Left lung (tissue), 14 donors: ENCODE data around the gene NLRP14. TPM values are rescaled to one million over a fixed set of nuclear protein-coding genes. Genes with fewer than 3 reads are reported as not detected.

Experiments
- ATAC-seq: fragments of 200-7000 bp; cut with Tn5 transposase; one replicate; pipeline ENCODE4 v1.9.1; 2020; ENCODE audit warnings: moderate library complexity
- DNase-seq, 4 donors: peaks; one replicate each; pipeline ENCODE4 v3.0.0-alpha.2; 2013 to 2020
- H3K27ac ChIP-seq, 2 donors: fragments of 200-600 bp; sonication (generic) in 1 of 2; one replicate each; pipeline versions ENCODE4 v1.5.0 to v1.8.0; 2020 to 2021
- H3K27me3 ChIP-seq, 2 donors: fragments of 200-600 bp; sonication (generic) in 1 of 2; one replicate each; pipeline versions ENCODE4 v1.5.0 to v1.8.0; 2020 to 2021
- H3K36me3 ChIP-seq, 2 donors: fragments of 200-600 bp; sonication (generic) in 1 of 2; one replicate each; pipeline versions ENCODE4 v1.5.0 to v1.8.0; 2020 to 2021
- H3K4me1 ChIP-seq, 2 donors: fragments of 200-600 bp; one replicate each; pipeline ENCODE4 v1.8.0; 2021
- H3K4me3 ChIP-seq, 2 donors: fragments of 200-600 bp; sonication (generic) in 1 of 2; one replicate each; pipeline versions ENCODE4 v1.5.0 to v1.8.0; 2020 to 2021; ENCODE audit warnings: mild to moderate bottlenecking in 1 of 2
- H3K9me3 ChIP-seq, 2 donors: fragments of 200-600 bp; sonication (generic) in 1 of 2; one replicate each; pipeline versions ENCODE4 v1.5.0 to v1.8.0; 2020 to 2021
- intact Hi-C, 2 donors: fragments of 100-400 bp; cut with DNase I; formaldehyde crosslinking; loops; one replicate each; pipeline versions ENCODE4 v1.11.2 to v1.14.2; 2022
- long read RNA-seq, 12 donors: library from polyadenylated mRNA in 2 of 12; unstranded in 2 of 12; transcript quantifications; one replicate each; pipeline ENCODE4 v2.0.0 and lab custom pipeline, GENCODE V29; 2019 to 2026
- polyA plus RNA-seq, 6 donors: library from polyadenylated mRNA; unstranded; fragments of 120-200 nt; gene quantifications; one replicate each; pipeline ENCODE4 v1.2.1, GENCODE V29; 2013; ENCODE audit not compliant: insufficient read length in 6 of 6
- total RNA-seq, 2 donors: library from RNA; stranded (reverse); fragmentation: NEBNext Ultra II Directional; extraction: Animal tissue kit (Norgen Biotek cat#: 25700); gene quantifications; one replicate each; pipeline ENCODE4 v1.2.1, GENCODE V29; 2021
- TF ChIP-seq, protein P1 (sequence below), 2 donors: fragments of 200-600 bp; sonication (generic) in 1 of 2; IDR thresholded peaks; one replicate each; pipeline versions ENCODE4 v1.5.0 to v1.8.0; 2021; ENCODE audit warnings: antibody characterized with exemption in 2 of 2
- donor health status: DM: no; HTN: yes; CAD: no.
- donor health status: DM: no; HTN: no; CAD: no.

The NLRP14 gene
- total RNA-seq: under 1 TPM in 1 of 2 donors, not detected in 1; 0.10 TPM
- polyA plus RNA-seq: under 1 TPM; 0.07 to 0.20 (median 0.15) TPM
- long read RNA-seq, donor 1: 0 reads
- long read RNA-seq, donor 2: 0 reads
- long read RNA-seq, donor 3: 0 reads
- long read RNA-seq, donor 4: 0 reads
- long read RNA-seq, donor 5: 0 reads
- long read RNA-seq, donor 6: 0 reads
- long read RNA-seq, donor 7: 0 reads
- long read RNA-seq, donor 8: 0 reads
- long read RNA-seq, donor 9: 0 reads
- long read RNA-seq, donor 10: 0 reads
- long read RNA-seq, donor 11: 0 reads
- long read RNA-seq, donor 12: 0 reads

GRCh38 chr11:7020183-7020917 is at the start of gene NLRP14, which contains the start of gene ZNF214:
Gene NLRP14, plus strand, starts transcription at chr11:7020479. Its CDS starts 18,108 bp downstream, at chr11:7038587.
Gene ZNF214, minus strand, starts transcription at chr11:7020346. Its CDS starts 17,511 bp downstream, at chr11:7002835.
- intact Hi-C loops: no loop called here
- Histone ChIP-seq H3K27me3 (peaks cover 0 to 25% of the 10 kb centered on the region in 2 donors), H3K9me3 (no peaks in the 10 kb centered on the region), H3K4me3 (peak within 1 kb of the TSS; percentile 49 to 53), H3K27ac (peak within 1 kb of the TSS; percentile 9 to 63), H3K4me1 (peaks cover 0 to 11% of the 10 kb centered on the region in 2 donors), H3K36me3 (no peaks in the 10 kb centered on the region)
- peak; percentile 99 for ATAC-seq
- DNase-seq: peak; percentile 86 to 98 (median 92)
- TF ChIP-seq, protein P1, sequence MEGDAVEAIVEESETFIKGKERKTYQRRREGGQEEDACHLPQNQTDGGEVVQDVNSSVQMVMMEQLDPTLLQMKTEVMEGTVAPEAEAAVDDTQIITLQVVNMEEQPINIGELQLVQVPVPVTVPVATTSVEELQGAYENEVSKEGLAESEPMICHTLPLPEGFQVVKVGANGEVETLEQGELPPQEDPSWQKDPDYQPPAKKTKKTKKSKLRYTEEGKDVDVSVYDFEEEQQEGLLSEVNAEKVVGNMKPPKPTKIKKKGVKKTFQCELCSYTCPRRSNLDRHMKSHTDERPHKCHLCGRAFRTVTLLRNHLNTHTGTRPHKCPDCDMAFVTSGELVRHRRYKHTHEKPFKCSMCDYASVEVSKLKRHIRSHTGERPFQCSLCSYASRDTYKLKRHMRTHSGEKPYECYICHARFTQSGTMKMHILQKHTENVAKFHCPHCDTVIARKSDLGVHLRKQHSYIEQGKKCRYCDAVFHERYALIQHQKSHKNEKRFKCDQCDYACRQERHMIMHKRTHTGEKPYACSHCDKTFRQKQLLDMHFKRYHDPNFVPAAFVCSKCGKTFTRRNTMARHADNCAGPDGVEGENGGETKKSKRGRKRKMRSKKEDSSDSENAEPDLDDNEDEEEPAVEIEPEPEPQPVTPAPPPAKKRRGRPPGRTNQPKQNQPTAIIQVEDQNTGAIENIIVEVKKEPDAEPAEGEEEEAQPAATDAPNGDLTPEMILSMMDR (IDR thresholded peaks at IDR 0.05): no peak

GRCh38 chr11:6979365-6979764 is 40.9 kb upstream of the NLRP14 start:
- Histone ChIP-seq H3K9me3 (no peaks in the 10 kb centered on the region), H3K27ac (no peak overlapping the region), H3K4me3 (no peak overlapping the region), H3K27me3 (no peaks in the 10 kb centered on the region), H3K36me3 (no peaks in the 10 kb centered on the region), H3K4me1 (no peaks in the 10 kb centered on the region)
- DNase-seq (no peak), ATAC-seq (no peak)
- intact Hi-C loops: no loop called here
- TF ChIP-seq, protein P1 (IDR thresholded peaks at IDR 0.05): no peak

DNA sequence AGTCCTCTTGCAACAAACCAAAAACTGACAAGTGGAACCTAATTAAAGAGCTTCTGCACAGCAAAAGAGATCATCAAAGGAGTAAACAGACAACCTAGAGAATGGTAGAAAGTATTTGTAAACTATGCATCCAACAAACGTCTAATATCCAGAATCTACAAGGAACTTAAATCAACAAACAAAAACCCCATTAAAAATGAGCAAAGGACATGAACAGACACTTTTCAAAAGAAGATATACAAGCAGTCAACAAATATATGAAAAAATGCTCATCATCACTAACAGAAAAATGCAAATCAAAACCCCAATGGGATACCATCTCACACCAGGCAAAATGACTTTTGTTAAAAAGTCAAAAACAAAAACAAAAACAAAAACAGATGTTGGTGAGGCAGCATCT is 33.8 kb upstream of the NLRP14 start:
- Histone ChIP-seq H3K4me1 (no peaks in the 10 kb centered on the region), H3K9me3 (no peaks in the 10 kb centered on the region), H3K27me3 (no peaks in the 10 kb centered on the region), H3K4me3 (no peak overlapping the region), H3K27ac (no peak overlapping the region), H3K36me3 (no peaks in the 10 kb centered on the region)
- TF ChIP-seq, protein P1 (IDR thresholded peaks at IDR 0.05): no peak
- DNase-seq (no peak), ATAC-seq (no peak)
- intact Hi-C loops: no loop called here

GRCh38 chr11:6988506-6988905 is 31.8 kb upstream of the NLRP14 start:
- ATAC-seq: no peak
- Histone ChIP-seq H3K27ac (no peak overlapping the region), H3K4me3 (no peak overlapping the region), H3K9me3 (no peaks in the 10 kb centered on the region), H3K27me3 (no peaks in the 10 kb centered on the region), H3K4me1 (no peaks in the 10 kb centered on the region), H3K36me3 (no peaks in the 10 kb centered on the region)
- intact Hi-C loops: no loop called here
- TF ChIP-seq, protein P1 (IDR thresholded peaks at IDR 0.05): no peak
- no peak for DNase-seq

GRCh38 chr11:6991227-6991626 is 29.1 kb upstream of the NLRP14 start:
- ATAC-seq: no peak
- H3K36me3 ChIP-seq: no peaks in the 10 kb centered on the region
- H3K27me3 ChIP-seq: no peaks in the 10 kb centered on the region
- H3K4me3 ChIP-seq: no peak overlapping the region
- no peaks in the 10 kb centered on the region for H3K4me1 ChIP-seq
- intact Hi-C loops: no loop called here
- TF ChIP-seq, protein P1 (IDR thresholded peaks at IDR 0.05): no peak
- DNase-seq: peak in 1 of 4 donors; percentile 51
- no peaks in the 10 kb centered on the region for H3K9me3 ChIP-seq
- H3K27ac ChIP-seq: no peak overlapping the region
